Breast epithelium (tissue), 4 donors: Measurements from ENCODE around the gene NSRP1. TPM values are rescaled to one million over a fixed set of nuclear protein-coding genes. Genes with fewer than 3 reads are reported as not detected.

Source experiments
- DNase-seq, 2 donors: peaks; one replicate each; pipeline ENCODE4 v3.0.0-alpha.2; 2019; ENCODE audit warnings: low spot score in 2 of 2
- H3K27ac ChIP-seq, 2 donors: fragments of 200-600 bp; sonication (generic) in 1 of 2; one replicate each; pipeline ENCODE4 v1.5.1; 2016 to 2019; ENCODE audit warnings: mild to moderate bottlenecking in 1 of 2
- H3K27me3 ChIP-seq, 2 donors: fragments of 200-600 bp; sonication (generic) in 1 of 2; one replicate each; pipeline versions ENCODE4 v1.5.1 to v1.6.0; 2017 to 2019; ENCODE audit warnings: control low read depth in 1 of 2, mild to moderate bottlenecking in 1 of 2
- H3K36me3 ChIP-seq: fragments of 200-600 bp; one replicate; pipeline ENCODE4 v1.5.1; 2019
- H3K4me1 ChIP-seq, 2 donors: fragments of 200-600 bp; sonication (generic); one replicate each; pipeline ENCODE4 v1.5.1; 2016 to 2019; ENCODE audit warnings: control low read depth in 1 of 2
- H3K4me3 ChIP-seq, 3 donors: fragments of 200-600 bp; sonication (generic); 1 replicate in 2 of 3; 2 replicates in 1 of 3; pipeline ENCODE4 v1.5.1; 2016 to 2019; ENCODE audit warnings: mild to moderate bottlenecking in 3 of 3, moderate library complexity in 2 of 3
- H3K9me3 ChIP-seq, 2 donors: fragments of 200-600 bp; sonication (generic) in 1 of 2; one replicate each; pipeline ENCODE4 v1.5.1; 2016 to 2019; ENCODE audit warnings: control low read depth in 1 of 2
- POLR2A ChIP-seq: fragments of 450-650 bp; IDR thresholded peaks from one replicate; pipeline ENCODE4 v1.6.1; 2016; ENCODE audit warnings: antibody characterized with exemption, mild to moderate bottlenecking, moderate library complexity
- POLR2AphosphoS5 ChIP-seq, 3 donors: sonication (generic); formaldehyde crosslinking; IDR thresholded peaks; one replicate each; pipeline ENCODE4 v1.6.1; 2017; ENCODE audit warnings: antibody characterized with exemption in 3 of 3
- intact Hi-C: fragments of 100-400 bp; cut with DNase I; formaldehyde crosslinking; loops from one replicate; pipeline ENCODE4 v1.15.1; 2023; ENCODE audit warnings: low total_unique reads
- total RNA-seq, 3 donors: library from RNA; depleted of rRNA; stranded (reverse); fragments of >200 nt; gene quantifications; one replicate each; pipeline ENCODE4 v1.1.0, GENCODE V29; 2016
- TF ChIP-seq, protein P1 (sequence below), 3 donors: fragments of 450-650 bp; IDR thresholded peaks; one replicate each; pipeline ENCODE4 v1.5.1; 2016 to 2017; ENCODE audit warnings: antibody characterized with exemption in 3 of 3, mild to moderate bottlenecking in 3 of 3, moderate library complexity in 3 of 3

NSRP1 gene, protein sequence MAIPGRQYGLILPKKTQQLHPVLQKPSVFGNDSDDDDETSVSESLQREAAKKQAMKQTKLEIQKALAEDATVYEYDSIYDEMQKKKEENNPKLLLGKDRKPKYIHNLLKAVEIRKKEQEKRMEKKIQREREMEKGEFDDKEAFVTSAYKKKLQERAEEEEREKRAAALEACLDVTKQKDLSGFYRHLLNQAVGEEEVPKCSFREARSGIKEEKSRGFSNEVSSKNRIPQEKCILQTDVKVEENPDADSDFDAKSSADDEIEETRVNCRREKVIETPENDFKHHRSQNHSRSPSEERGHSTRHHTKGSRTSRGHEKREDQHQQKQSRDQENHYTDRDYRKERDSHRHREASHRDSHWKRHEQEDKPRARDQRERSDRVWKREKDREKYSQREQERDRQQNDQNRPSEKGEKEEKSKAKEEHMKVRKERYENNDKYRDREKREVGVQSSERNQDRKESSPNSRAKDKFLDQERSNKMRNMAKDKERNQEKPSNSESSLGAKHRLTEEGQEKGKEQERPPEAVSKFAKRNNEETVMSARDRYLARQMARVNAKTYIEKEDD
- total RNA-seq, result 10 to 100 TPM; 26.6 to 37.0 (median 29.4) TPM

DNA sequence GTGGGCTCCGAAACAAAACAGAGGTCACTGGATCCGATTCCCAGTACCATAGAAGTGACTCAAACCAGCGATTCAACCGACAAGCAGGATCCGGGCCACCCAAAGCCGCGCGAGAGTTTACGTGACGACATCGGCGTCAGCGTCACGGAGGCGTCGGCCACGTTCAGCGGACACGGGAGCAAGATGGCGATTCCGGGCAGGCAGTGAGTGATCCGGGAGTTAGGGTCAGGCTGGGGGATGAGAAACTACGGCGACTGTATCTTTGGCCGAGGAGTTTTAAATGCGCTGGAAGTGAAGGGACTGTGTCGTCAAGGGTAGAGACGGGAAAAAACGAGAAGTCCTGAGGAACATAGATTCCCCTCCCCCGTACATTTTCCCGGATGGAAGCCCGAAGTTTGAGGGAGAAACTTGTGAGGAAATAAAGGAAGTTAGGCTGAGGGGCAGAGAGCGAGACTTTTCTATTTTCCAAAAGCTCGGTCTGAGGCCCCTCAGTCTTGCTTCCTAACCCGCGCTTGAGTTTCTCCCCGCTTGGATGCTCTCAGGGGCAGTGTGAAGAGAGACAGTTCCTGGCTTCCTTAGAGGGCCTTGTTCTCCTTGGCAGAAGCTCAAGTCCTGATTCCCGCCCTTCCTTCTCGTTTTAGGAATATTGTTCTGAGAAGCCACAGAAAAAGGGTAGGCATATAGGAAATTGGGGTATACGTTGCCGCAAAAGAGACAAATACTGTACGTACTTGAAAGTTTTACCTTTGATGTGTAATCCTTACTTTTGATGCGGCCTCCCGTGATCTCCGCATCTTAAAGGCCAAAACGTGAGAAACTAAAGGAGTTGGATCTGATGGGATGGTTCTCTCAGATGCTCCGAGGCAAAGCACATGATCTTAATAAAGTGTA is at the start of gene NSRP1:
TSS of gene NSRP1 (plus strand) at position 156 of the 891 bp plus-strand sequence. CDS start at position 184, 28 bp downstream.
- Histone ChIP-seq H3K9me3 (no peaks in the 10 kb centered on the region), H3K36me3 (no peaks in the 10 kb centered on the region), H3K27ac (peak within 1 kb of the TSS; percentile 98 to 99), H3K4me1 (peaks cover 0 to 6% of the 10 kb centered on the region in 2 donors), H3K4me3 (peak within 1 kb of the TSS; percentile 72 to 87 (median 73)), H3K27me3 (no peaks in the 10 kb centered on the region)
- DNase-seq, result peak; percentile 93 to 96
- intact Hi-C loops, result no loop called here
- TF ChIP-seq POLR2AphosphoS5 (IDR thresholded peaks at IDR 0.05), result peak; percentile 96 to 100 (median 97)
- TF ChIP-seq, protein P1, sequence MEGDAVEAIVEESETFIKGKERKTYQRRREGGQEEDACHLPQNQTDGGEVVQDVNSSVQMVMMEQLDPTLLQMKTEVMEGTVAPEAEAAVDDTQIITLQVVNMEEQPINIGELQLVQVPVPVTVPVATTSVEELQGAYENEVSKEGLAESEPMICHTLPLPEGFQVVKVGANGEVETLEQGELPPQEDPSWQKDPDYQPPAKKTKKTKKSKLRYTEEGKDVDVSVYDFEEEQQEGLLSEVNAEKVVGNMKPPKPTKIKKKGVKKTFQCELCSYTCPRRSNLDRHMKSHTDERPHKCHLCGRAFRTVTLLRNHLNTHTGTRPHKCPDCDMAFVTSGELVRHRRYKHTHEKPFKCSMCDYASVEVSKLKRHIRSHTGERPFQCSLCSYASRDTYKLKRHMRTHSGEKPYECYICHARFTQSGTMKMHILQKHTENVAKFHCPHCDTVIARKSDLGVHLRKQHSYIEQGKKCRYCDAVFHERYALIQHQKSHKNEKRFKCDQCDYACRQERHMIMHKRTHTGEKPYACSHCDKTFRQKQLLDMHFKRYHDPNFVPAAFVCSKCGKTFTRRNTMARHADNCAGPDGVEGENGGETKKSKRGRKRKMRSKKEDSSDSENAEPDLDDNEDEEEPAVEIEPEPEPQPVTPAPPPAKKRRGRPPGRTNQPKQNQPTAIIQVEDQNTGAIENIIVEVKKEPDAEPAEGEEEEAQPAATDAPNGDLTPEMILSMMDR (IDR thresholded peaks at IDR 0.05), result no peak
- peak; percentile 98 for TF ChIP-seq POLR2A

DNA sequence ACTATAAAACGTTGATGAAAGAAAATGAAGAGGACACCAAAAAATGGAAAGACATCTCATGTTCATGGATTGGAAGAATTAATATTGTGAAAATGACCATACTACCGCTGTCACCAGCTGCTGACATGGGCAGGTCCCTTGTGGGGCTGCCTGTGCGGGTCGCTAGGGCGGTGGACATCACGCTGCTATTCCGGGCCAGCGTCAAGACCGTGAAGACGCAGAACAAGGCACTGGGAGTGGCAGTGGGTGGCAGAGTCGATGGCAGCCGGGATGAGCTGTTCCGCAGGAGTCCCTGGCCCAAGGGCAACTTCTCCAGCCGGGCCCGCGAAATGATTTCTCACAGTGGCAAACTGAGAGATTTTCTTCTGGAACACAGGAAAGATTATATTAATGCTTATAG is 48.2 kb upstream of the NSRP1 start:
- Histone ChIP-seq H3K27me3 (no peaks in the 10 kb centered on the region), H3K4me3 (no peak overlapping the region), H3K36me3 (no peaks in the 10 kb centered on the region), H3K4me1 (no peaks in the 10 kb centered on the region), H3K9me3 (peaks cover 13 to 28% of the 10 kb centered on the region in 2 donors), H3K27ac (no peak overlapping the region)
- intact Hi-C loops, result no loop called here
- no peak for DNase-seq
- TF ChIP-seq POLR2AphosphoS5 (IDR thresholded peaks at IDR 0.05), result no peak
- TF ChIP-seq POLR2A, result no peak
- TF ChIP-seq, protein P1 (IDR thresholded peaks at IDR 0.05), result no peak

DNA sequence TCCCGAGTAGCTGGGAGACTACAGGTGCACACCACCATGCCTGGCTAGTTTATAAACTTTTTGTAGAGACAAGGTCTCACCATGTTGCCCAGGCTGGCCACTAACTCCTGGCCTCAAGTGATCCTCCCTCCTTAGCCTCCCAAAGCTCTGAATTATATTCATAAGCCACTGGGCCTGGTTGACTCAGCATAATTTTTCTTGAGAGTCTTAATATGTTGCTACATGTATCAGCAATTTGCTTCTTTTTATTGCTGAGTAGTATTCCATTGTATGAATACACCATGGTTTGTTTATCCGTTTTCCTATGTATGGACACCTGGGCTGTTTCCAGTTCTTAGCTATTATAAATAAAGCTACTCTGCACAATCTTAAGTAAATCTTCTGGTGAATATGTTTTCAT is 42.4 kb upstream of the NSRP1 start:
- no peak for DNase-seq
- H3K36me3 ChIP-seq, result no peaks in the 10 kb centered on the region
- H3K27me3 ChIP-seq, result no peaks in the 10 kb centered on the region
- no peaks in the 10 kb centered on the region for H3K4me1 ChIP-seq
- intact Hi-C loops, result no loop called here
- TF ChIP-seq, protein P1 (IDR thresholded peaks at IDR 0.05), result no peak
- TF ChIP-seq POLR2AphosphoS5 (IDR thresholded peaks at IDR 0.05) (no peak), POLR2A (no peak)
- H3K4me3 ChIP-seq, result no peak overlapping the region
- no peak overlapping the region for H3K27ac ChIP-seq
- H3K9me3 ChIP-seq, result no peaks in the 10 kb centered on the region

DNA sequence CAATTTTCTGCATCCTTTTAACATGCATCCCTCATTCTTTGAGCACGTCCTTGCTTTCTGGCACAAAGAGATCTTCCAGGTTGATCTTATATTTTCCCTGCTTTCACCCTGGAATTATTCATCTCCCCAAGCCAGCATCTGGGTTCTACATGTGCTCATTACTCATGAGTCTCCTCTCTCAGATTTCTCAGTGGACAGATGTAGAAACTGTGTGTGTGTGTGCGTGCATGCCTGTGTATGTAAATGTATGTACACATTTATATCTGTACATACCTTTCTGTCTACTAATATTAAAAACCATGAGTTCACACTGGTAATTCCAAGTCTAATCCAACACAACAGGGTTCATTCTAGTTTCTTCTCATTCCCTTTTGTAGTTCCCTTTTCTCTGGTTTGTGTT is 41.9 kb upstream of the NSRP1 start:
- TF ChIP-seq POLR2A (no peak), POLR2AphosphoS5 (IDR thresholded peaks at IDR 0.05) (no peak)
- TF ChIP-seq, protein P1 (IDR thresholded peaks at IDR 0.05), result no peak
- Histone ChIP-seq H3K27ac (no peak overlapping the region), H3K9me3 (no peaks in the 10 kb centered on the region), H3K27me3 (no peaks in the 10 kb centered on the region), H3K4me1 (no peaks in the 10 kb centered on the region), H3K4me3 (no peak overlapping the region), H3K36me3 (no peaks in the 10 kb centered on the region)
- intact Hi-C loops, result no loop called here
- DNase-seq, result no peak
